CD14-positive monocyte (primary cell): Measurements from ENCODE around the gene CBR4. TPM values are rescaled to one million over a fixed set of nuclear protein-coding genes. Genes with fewer than 3 reads are reported as not detected.

Experiments used
- DNase-seq, 3 donors: peaks; one replicate each; pipeline ENCODE4 v3.0.0-alpha.2; 2011 to 2022
- H2AFZ ChIP-seq: 2 replicates; pipeline ENCODE4 v1.6.0; 2012; ENCODE audit warnings: mild to moderate bottlenecking, low read depth, low read length, inconsistent platforms; ENCODE audit not compliant: insufficient read depth, poor library complexity, severe bottlenecking
- H3K27ac ChIP-seq, 2 donors: 1 replicate in 1 of 2; 2 replicates in 1 of 2; pipeline ENCODE4 v1.5.1; 2012 to 2013; ENCODE audit warnings: low read length in 2 of 2, control low read depth in 1 of 2, inconsistent platforms in 1 of 2, low read depth in 1 of 2, mild to moderate bottlenecking in 1 of 2
- H3K27me3 ChIP-seq, 2 donors: one replicate each; pipeline versions ENCODE4 v1.6.0 to v1.6.1; 2011 to 2013; ENCODE audit warnings: low read length in 2 of 2; ENCODE audit not compliant: control insufficient read depth in 2 of 2, insufficient read depth in 2 of 2
- H3K36me3 ChIP-seq, 2 donors: replicated peaks in 1 of 2; 1 replicate in 1 of 2; 2 replicates in 1 of 2; pipeline versions ENCODE4 v1.5.1 to v1.6.1; 2012 to 2013; ENCODE audit warnings: low read length in 2 of 2, control low read depth in 1 of 2, inconsistent platforms in 1 of 2, mild to moderate bottlenecking in 1 of 2; ENCODE audit not compliant: insufficient read depth in 2 of 2, control insufficient read depth in 1 of 2
- H3K4me1 ChIP-seq, 2 donors: 1 replicate in 1 of 2; 2 replicates in 1 of 2; pipeline versions ENCODE4 v1.5.1 to v1.6.1; 2012 to 2013; ENCODE audit warnings: low read length in 2 of 2, control low read depth in 1 of 2, inconsistent platforms in 1 of 2, mild to moderate bottlenecking in 1 of 2, moderate library complexity in 1 of 2; ENCODE audit not compliant: insufficient read depth in 2 of 2, control insufficient read depth in 1 of 2
- H3K4me2 ChIP-seq: replicated peaks from 2 replicates; pipeline ENCODE3; 2012; ENCODE audit warnings: low read length, moderate library complexity, mild to moderate bottlenecking; ENCODE audit not compliant: poor library complexity, severe bottlenecking; ENCODE audit errors: extremely low read depth
- H3K4me3 ChIP-seq, 3 experiments: fragments of 200-600 bp in 1 of 3; sonication (generic) in 1 of 3; replicated peaks in 1 of 3; 1 replicate in 2 of 3; 2 replicates in 1 of 3; pipeline ENCODE4 v1.5.1; 2011 to 2013; ENCODE audit warnings: low read length in 3 of 3, mild to moderate bottlenecking in 3 of 3, control low read depth in 2 of 3, low read depth in 2 of 3, inconsistent platforms in 1 of 3, moderate library complexity in 1 of 3
- H3K79me2 ChIP-seq: 2 replicates; pipeline ENCODE4 v1.6.0; 2012; ENCODE audit warnings: mild to moderate bottlenecking, control low read depth, inconsistent platforms, low read length, moderate library complexity; ENCODE audit not compliant: insufficient read depth
- H3K9ac ChIP-seq: 2 replicates; pipeline ENCODE4 v1.6.0; 2017; ENCODE audit warnings: low read length, mild to moderate bottlenecking; ENCODE audit not compliant: insufficient read depth, poor library complexity, severe bottlenecking
- H3K9me3 ChIP-seq, 2 donors: replicated peaks in 1 of 2; 1 replicate in 1 of 2; 2 replicates in 1 of 2; pipeline versions ENCODE4 v1.5.1 to v1.6.1; 2012 to 2013; ENCODE audit warnings: low read length in 2 of 2, control low read depth in 1 of 2; ENCODE audit not compliant: control insufficient read depth in 1 of 2, insufficient read depth in 1 of 2
- H4K20me1 ChIP-seq: 2 replicates; pipeline ENCODE4 v1.6.0; 2012; ENCODE audit warnings: mild to moderate bottlenecking, low read length, control low read depth, moderate library complexity; ENCODE audit not compliant: insufficient read depth
- H3K27ac Mint-ChIP-seq, 7 donors: one replicate each; pipeline ENCODE4 v1.8.0; 2020; ENCODE audit warnings: mild to moderate bottlenecking in 7 of 7, mixed read lengths in 7 of 7, moderate library complexity in 6 of 7, inconsistent platforms in 2 of 7
- H3K27me3 Mint-ChIP-seq, 3 donors: one replicate each; pipeline ENCODE4 v1.8.0; 2021 to 2022; ENCODE audit warnings: low read depth in 3 of 3, mild to moderate bottlenecking in 3 of 3, mixed read lengths in 3 of 3, moderate library complexity in 3 of 3, inconsistent platforms in 1 of 3
- H3K36me3 Mint-ChIP-seq, 2 donors: one replicate each; pipeline ENCODE4 v1.8.0; 2020; ENCODE audit warnings: mixed read lengths in 2 of 2, inconsistent platforms in 1 of 2, mild to moderate bottlenecking in 1 of 2
- H3K4me1 Mint-ChIP-seq: one replicate; pipeline ENCODE4 v1.8.0; 2020; ENCODE audit warnings: mild to moderate bottlenecking, mixed read lengths
- H3K4me3 Mint-ChIP-seq, 2 donors: one replicate each; pipeline ENCODE4 v1.8.0; 2020; ENCODE audit warnings: mild to moderate bottlenecking in 2 of 2, mixed read lengths in 2 of 2, moderate library complexity in 1 of 2
- H3K9me3 Mint-ChIP-seq, 7 donors: one replicate each; pipeline ENCODE4 v1.8.0; 2020 to 2022; ENCODE audit warnings: mixed read lengths in 7 of 7, mild to moderate bottlenecking in 6 of 7, moderate library complexity in 6 of 7, inconsistent platforms in 2 of 7
- WGBS: methylation state at CpG from one replicate; pipeline ENCODE4 v1.1.5; 2013; ENCODE audit warnings: missing lambda C conversion rate; ENCODE audit not compliant: insufficient coverage; 5-methylcytosine and 5-hydroxymethylcytosine counted together
- intact Hi-C, 2 donors: fragments of 100-400 bp; cut with micrococcal nuclease; formaldehyde crosslinking; loops; one replicate each; pipeline versions ENCODE4 v1.15.0 to v1.15.1; 2023
- polyA plus RNA-seq, 3 donors: library from polyadenylated mRNA; depleted of rRNA in 1 of 3; unstranded in 2 of 3; stranded (reverse) in 1 of 3; fragments of 300-500 nt in 2 of 3; fragments of >200 nt in 1 of 3; fragmentation: Illumina TruSeq in 2 of 3; gene quantifications; 1 replicate in 2 of 3; 2 replicates in 1 of 3; pipeline ENCODE4 v1.2.3, GENCODE V29; 2012 to 2021
- TF ChIP-seq, protein P1 (sequence below): fragments of 200-600 bp; IDR thresholded peaks from one replicate; pipeline ENCODE4 v1.8.0; 2022; ENCODE audit warnings: antibody characterized with exemption, mild to moderate bottlenecking

Gene CBR4
- polyA plus RNA-seq, 3 donors: 2.8 to 4.2 (median 4.1) TPM

- H3K27ac Mint-ChIP-seq: no peak overlapping the region
These were observed 7.9 kb upstream of the CBR4 start for GRCh38 chr4:169017971-169018370.

DNA sequence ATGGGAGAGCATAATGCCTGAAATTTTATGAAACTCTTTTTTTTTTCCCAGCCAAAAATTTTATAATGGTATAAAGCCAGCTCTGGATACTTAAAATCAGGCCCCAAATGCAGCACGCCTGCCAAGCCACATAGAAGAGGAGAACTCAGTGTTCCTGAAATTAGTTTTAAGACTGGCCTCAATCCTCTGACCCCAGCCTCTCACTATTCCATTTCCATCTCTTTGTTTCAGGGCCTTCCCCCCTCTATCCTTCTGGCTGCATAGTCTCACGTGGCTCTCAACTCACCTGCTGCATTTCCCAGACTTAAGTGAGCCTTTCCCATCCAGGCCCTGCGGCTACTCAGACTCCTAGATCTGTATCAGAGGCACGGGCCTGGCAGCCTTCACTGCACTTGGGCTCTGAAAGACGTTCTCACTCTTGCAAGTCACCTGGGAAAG is 5.2 kb upstream of the CBR4 start:
- 72% methylated on average over 4 of the region's 5 CpGs for WGBS
- peaks cover 6% of the 10 kb centered on the region for H3K4me1 Mint-ChIP-seq
- no peaks in the 10 kb centered on the region for H3K9me3 ChIP-seq
- no peak overlapping the region for H3K9ac ChIP-seq
- no peaks in the 10 kb centered on the region for H3K36me3 Mint-ChIP-seq
- H3K36me3 ChIP-seq: no peaks in the 10 kb centered on the region
- intact Hi-C loops: loop anchor here in 1 of 2 donors (10.0 kb wide), 1 partner anchor 530 kb away; the partner anchor contains the start of gene DDX60L
- H3K4me2 ChIP-seq: no peak overlapping the region
- no peaks in the 10 kb centered on the region for H3K79me2 ChIP-seq
- no peak overlapping the region for H2AFZ ChIP-seq
- no peak overlapping the region for H3K4me3 ChIP-seq
- H3K27me3 ChIP-seq: no peaks in the 10 kb centered on the region
- no peak overlapping the region for H3K4me3 Mint-ChIP-seq
- no peak for DNase-seq
- peaks cover 0 to 2% of the 10 kb centered on the region in 2 donors for H3K4me1 ChIP-seq
- no peaks in the 10 kb centered on the region for H4K20me1 ChIP-seq
- no peaks in the 10 kb centered on the region for H3K9me3 Mint-ChIP-seq
- H3K27ac Mint-ChIP-seq: peak overlapping the region in 1 of 7 donors; percentile 72
- peaks cover 0 to 1% (median 0%) of the 10 kb centered on the region in 3 donors for H3K27me3 Mint-ChIP-seq
- no peak overlapping the region for H3K27ac ChIP-seq
- TF ChIP-seq, protein P1, sequence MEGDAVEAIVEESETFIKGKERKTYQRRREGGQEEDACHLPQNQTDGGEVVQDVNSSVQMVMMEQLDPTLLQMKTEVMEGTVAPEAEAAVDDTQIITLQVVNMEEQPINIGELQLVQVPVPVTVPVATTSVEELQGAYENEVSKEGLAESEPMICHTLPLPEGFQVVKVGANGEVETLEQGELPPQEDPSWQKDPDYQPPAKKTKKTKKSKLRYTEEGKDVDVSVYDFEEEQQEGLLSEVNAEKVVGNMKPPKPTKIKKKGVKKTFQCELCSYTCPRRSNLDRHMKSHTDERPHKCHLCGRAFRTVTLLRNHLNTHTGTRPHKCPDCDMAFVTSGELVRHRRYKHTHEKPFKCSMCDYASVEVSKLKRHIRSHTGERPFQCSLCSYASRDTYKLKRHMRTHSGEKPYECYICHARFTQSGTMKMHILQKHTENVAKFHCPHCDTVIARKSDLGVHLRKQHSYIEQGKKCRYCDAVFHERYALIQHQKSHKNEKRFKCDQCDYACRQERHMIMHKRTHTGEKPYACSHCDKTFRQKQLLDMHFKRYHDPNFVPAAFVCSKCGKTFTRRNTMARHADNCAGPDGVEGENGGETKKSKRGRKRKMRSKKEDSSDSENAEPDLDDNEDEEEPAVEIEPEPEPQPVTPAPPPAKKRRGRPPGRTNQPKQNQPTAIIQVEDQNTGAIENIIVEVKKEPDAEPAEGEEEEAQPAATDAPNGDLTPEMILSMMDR: no peak

More at GRCh38 chr4:169017971-169018370, 7.9 kb upstream of the CBR4 start:
- Histone ChIP-seq H3K36me3 (no peaks in the 10 kb centered on the region), H3K27ac (no peak overlapping the region), H3K4me3 (no peak overlapping the region), H3K27me3 (no peaks in the 10 kb centered on the region), H3K79me2 (no peaks in the 10 kb centered on the region), H3K9me3 (no peaks in the 10 kb centered on the region), H2AFZ (no peak overlapping the region), H4K20me1 (no peaks in the 10 kb centered on the region), H3K4me1 (no peaks in the 10 kb centered on the region), H3K9ac (no peak overlapping the region), H3K4me2 (no peak overlapping the region)
- TF ChIP-seq, protein P1: no peak
- DNase-seq: no peak
- Mint-ChIP-seq H3K4me1 (no peaks in the 10 kb centered on the region), H3K36me3 (no peaks in the 10 kb centered on the region), H3K4me3 (no peak overlapping the region), H3K27me3 (peaks cover 0 to 1% (median 0%) of the 10 kb centered on the region in 3 donors), H3K9me3 (no peaks in the 10 kb centered on the region)
- 100% methylated on average over 4 of the region's 5 CpGs for WGBS
- intact Hi-C loops: loop anchor here in 1 of 2 donors (10.0 kb wide), 1 partner anchor 533 kb away; the partner anchor contains the start of gene DDX60L
